ENCODE data around the gene CNN2. TPM values are rescaled to one million over a fixed set of nuclear protein-coding genes. Genes with fewer than 3 reads are reported as not detected.

CNN2 gene
- total and polyA plus RNA-seq, 2 of the 4 experiments (the other 2 are of a cell fraction): 272 to 395 TPM

DNA sequence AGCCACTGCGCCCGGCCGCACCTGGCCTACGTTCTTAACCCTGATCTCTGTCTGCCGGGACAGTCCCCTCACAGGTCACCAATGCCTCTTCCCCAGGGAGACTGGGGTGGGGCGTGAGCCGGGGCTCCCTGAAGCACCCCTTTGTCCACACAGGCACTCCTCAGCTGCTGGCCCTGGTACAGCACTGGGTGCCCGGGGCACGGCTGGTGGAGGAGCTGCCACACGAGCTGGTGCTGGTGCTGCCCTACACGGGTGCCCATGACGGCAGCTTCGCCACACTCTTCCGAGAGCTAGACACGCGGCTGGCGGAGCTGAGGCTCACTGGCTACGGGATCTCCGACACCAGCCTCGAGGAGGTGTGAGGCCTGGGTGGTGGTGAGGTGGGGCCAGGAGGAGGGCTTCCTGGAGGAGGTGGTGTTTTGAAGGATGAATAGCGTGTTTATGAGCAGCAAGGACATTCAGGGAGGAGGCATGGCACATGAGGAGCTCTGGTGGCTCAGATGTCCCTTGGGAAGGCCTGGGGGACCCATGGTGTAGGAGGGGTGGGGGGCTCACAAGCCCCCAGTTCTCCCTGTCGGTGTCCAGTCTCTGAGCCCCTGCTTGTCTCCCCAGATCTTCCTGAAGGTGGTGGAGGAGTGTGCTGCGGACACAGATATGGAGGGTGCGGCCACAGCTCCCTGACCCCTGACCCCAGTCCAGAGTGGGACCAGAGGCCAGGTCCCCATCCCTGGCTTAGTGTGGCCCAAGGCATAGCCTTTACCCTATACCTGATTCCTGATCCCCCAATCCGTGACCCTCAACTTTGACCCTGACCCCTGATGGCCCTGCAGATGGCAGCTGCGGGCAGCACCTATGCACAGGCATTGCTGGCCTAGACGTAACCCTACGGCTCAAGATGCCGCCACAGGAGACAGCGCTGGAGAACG lies 27.0 kb downstream of the CNN2 start:
- no peak overlapping the region for H3K27ac ChIP-seq (ENCODE audit: insufficient read depth, low read length)
- TF ChIP-seq CHD1 (IDR thresholded peaks at IDR 0.05; ENCODE audit: low read depth, low read length) (no peak), SMC3 (IDR thresholded peaks at IDR 0.05; ENCODE audit: low read depth, low read length) (no peak), CEBPB (IDR thresholded peaks at IDR 0.05; ENCODE audit: low read depth, low read length) (no peak), MXI1 (IDR thresholded peaks at IDR 0.05; ENCODE audit: borderline replicate concordance, low read depth, low read length) (no peak), POLR2A (IDR thresholded peaks at IDR 0.05; ENCODE audit: low read depth, low read length) (no peak), MAFK (IDR thresholded peaks at IDR 0.05; ENCODE audit: low read depth, low read length) (no peak)
- TF ChIP-seq, protein P1, sequence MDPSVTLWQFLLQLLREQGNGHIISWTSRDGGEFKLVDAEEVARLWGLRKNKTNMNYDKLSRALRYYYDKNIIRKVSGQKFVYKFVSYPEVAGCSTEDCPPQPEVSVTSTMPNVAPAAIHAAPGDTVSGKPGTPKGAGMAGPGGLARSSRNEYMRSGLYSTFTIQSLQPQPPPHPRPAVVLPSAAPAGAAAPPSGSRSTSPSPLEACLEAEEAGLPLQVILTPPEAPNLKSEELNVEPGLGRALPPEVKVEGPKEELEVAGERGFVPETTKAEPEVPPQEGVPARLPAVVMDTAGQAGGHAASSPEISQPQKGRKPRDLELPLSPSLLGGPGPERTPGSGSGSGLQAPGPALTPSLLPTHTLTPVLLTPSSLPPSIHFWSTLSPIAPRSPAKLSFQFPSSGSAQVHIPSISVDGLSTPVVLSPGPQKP (IDR thresholded peaks at IDR 0.05; ENCODE audit: borderline replicate concordance, low read depth, low read length): no peak
- H2BK5ac ChIP-seq (ENCODE audit: low read depth, low read length, poor library complexity, severe bottlenecking): no peak overlapping the region
- no peak overlapping the region for H2AFZ ChIP-seq (replicated peaks; ENCODE audit: low read length, poor library complexity)
- no peak for ATAC-seq (ENCODE audit: low read depth)
- H3K79me1 ChIP-seq (ENCODE audit: low read depth in 1 of 2, low read length in 2 of 2): no peaks in the 10 kb centered on the region
- no peaks in the 10 kb centered on the region for H3K27me3 ChIP-seq (ENCODE audit: control insufficient read depth, insufficient read depth, low read length)
- no peak overlapping the region for H2BK20ac ChIP-seq (ENCODE audit: low read depth, low read length)
- no peak overlapping the region for H4K8ac ChIP-seq (ENCODE audit: low read depth in 2 of 2, low read length in 2 of 2)
- no peak overlapping the region for H3K4ac ChIP-seq (ENCODE audit: low read depth, low read length)
- POLR2A ChIA-PET (ENCODE audit: unreplicated experiment): no interaction called here
- no TSS peak for BruUV-seq (replicated peaks)
- no peak overlapping the region for H3K14ac ChIP-seq (replicated peaks; ENCODE audit: low read depth, low read length)
- no peak overlapping the region for H4K5ac ChIP-seq (ENCODE audit: low read depth, low read length)
- in situ Hi-C loops (cut with MboI; ENCODE audit: low sequenced_read_pairs) (no loop called here), intact Hi-C loops (cut with micrococcal nuclease) (no loop called here), dilution Hi-C loops (cut with HindIII; ENCODE audit: low sequenced_read_pairs, unreplicated experiment) (no loop called here)
- H3K4me1 ChIP-seq (ENCODE audit: control insufficient read depth, insufficient read depth, low read length): no peaks in the 10 kb centered on the region
- no peak overlapping the region for H3K4me2 ChIP-seq (ENCODE audit: low read depth, low read length)
- DNase-seq: no peak
- WGBS, 2 experiments (ENCODE audit: extremely low coverage in 2 of 2, insufficient read length in 1 of 2): 86% methylated on average over 15 of the region's 31 CpGs; no CpG with 5 or more reads in 1 of the 2 experiments
- H3K36me3 ChIP-seq (ENCODE audit: control insufficient read depth, insufficient read depth, low read length): peaks cover 1% of the 10 kb centered on the region; the same call in 1 of the 2 replicates
- H3K18ac ChIP-seq (ENCODE audit: low read depth, low read length): no peak overlapping the region
- H3K9ac ChIP-seq (ENCODE audit: low read depth, low read length): no peak overlapping the region
- H2AK5ac ChIP-seq (ENCODE audit: low read depth, low read length): no peak overlapping the region
- H2AK9ac ChIP-seq (replicated peaks; ENCODE audit: low read depth, low read length, poor library complexity): peak overlapping the region; percentile 55
- H4K91ac ChIP-seq (ENCODE audit: insufficient read depth, low read depth, low read length): no peak overlapping the region
- H3K4me3 ChIP-seq (ENCODE audit: insufficient read depth, low read depth, low read length): no peak overlapping the region
- no peak overlapping the region for H3K56ac ChIP-seq (ENCODE audit: extremely low read depth, insufficient read depth, low read length)
- no peak overlapping the region for H2BK120ac ChIP-seq (ENCODE audit: low read depth, low read length)
- H3K23ac ChIP-seq (ENCODE audit: low read depth, low read length): no peak overlapping the region
- no peak overlapping the region for H2BK15ac ChIP-seq (ENCODE audit: low read depth, low read length)
- H4K20me1 ChIP-seq (ENCODE audit: insufficient read depth, low read length): no peaks in the 10 kb centered on the region
- CTCF ChIA-PET: interaction anchor here (1.2 kb wide), 1 partner anchor 12 kb away, joined by 3 read pairs; no protein-coding TSS in a partner anchor
- no peaks in the 10 kb centered on the region for H3K9me1 ChIP-seq (ENCODE audit: insufficient read depth, low read length)
- peaks cover 36% of the 10 kb centered on the region for H3K9me3 ChIP-seq (ENCODE audit: control insufficient read depth, insufficient read depth, low read length)
